CD4-positive, CD25-positive, alpha-beta regulatory T cell (primary cell): ENCODE data around the gene DET1. TPM values are rescaled to one million over a fixed set of nuclear protein-coding genes. Genes with fewer than 3 reads are reported as not detected.

Source experiments
- polyA plus RNA-seq, 4 donors: library from polyadenylated mRNA; unstranded; fragments of 300-500 nt; fragmentation: Illumina TruSeq; gene quantifications; one replicate each; pipeline ENCODE4 v1.2.3, GENCODE V29; 2021
- total RNA-seq: library from RNA; stranded (reverse); gene quantifications from one replicate; pipeline ENCODE4 v1.2.3, GENCODE V29; 2022

DET1 gene
- total and polyA plus RNA-seq, 5 donors from 2014 or later = 1.0 to 4.6 (median 2.0) TPM

Other genes starting within 250 kb of the DET1 start
- 11.8 TPM for gene MRPL46, start 79.3 kb downstream of the DET1 start, total RNA-seq
- gene MRPL46, start 79.3 kb downstream of the DET1 start, polyA plus RNA-seq = 10 to 100 TPM; 49.9 to 72.9 (median 67.2) TPM
- 21.8 TPM for gene MRPS11, start 79.0 kb downstream of the DET1 start, total RNA-seq
- 10 to 100 TPM; 48.6 to 64.2 (median 60.5) TPM for gene MRPS11, start 79.0 kb downstream of the DET1 start, polyA plus RNA-seq
- 52.4 TPM for gene AEN, start 74.7 kb upstream of the DET1 start, total RNA-seq
- gene AEN, start 74.7 kb upstream of the DET1 start, polyA plus RNA-seq = 10 to 100 TPM; 28.7 to 37.7 (median 35.4) TPM
- 257 TPM for gene ISG20, start 92.3 kb upstream of the DET1 start, total RNA-seq
- 100 to 1,000 TPM; 724 to 832 (median 792) TPM for gene ISG20, start 92.3 kb upstream of the DET1 start, polyA plus RNA-seq